GM12873 (cell line): ENCODE measurements around the gene ATG4B.

Experiments
- TF ChIP-seq, protein P1 (sequence below): IDR thresholded peaks from 2 replicates; pipeline ENCODE4 v1.5.1; 2012; ENCODE audit warnings: low read depth, mild to moderate bottlenecking, moderate library complexity, low read length, control low read depth; ENCODE audit not compliant: insufficient read depth; ENCODE audit errors: missing control alignments

Gene ATG4B

DNA sequence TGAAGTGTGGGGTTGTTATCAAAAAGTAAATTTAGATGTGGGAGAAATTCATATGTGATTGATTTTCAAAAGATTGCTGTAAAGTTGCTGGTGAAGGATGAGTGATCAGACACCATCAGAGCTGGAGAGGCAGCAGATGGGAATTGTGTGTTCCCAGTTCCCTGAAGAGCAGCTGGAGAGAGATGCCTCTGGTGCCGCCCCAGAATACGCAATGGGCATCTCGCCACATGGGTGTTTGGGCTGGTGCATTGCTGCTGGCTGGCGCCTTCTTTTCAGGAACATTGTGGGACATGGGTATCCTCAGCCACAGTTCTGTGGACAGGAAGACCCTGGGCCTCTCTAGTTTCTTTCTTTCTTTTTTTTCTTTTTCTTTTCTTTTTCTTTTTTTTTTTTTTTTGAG lies 11.9 kb downstream of the ATG4B start:
- TF ChIP-seq, protein P1, sequence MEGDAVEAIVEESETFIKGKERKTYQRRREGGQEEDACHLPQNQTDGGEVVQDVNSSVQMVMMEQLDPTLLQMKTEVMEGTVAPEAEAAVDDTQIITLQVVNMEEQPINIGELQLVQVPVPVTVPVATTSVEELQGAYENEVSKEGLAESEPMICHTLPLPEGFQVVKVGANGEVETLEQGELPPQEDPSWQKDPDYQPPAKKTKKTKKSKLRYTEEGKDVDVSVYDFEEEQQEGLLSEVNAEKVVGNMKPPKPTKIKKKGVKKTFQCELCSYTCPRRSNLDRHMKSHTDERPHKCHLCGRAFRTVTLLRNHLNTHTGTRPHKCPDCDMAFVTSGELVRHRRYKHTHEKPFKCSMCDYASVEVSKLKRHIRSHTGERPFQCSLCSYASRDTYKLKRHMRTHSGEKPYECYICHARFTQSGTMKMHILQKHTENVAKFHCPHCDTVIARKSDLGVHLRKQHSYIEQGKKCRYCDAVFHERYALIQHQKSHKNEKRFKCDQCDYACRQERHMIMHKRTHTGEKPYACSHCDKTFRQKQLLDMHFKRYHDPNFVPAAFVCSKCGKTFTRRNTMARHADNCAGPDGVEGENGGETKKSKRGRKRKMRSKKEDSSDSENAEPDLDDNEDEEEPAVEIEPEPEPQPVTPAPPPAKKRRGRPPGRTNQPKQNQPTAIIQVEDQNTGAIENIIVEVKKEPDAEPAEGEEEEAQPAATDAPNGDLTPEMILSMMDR, result no peak

DNA sequence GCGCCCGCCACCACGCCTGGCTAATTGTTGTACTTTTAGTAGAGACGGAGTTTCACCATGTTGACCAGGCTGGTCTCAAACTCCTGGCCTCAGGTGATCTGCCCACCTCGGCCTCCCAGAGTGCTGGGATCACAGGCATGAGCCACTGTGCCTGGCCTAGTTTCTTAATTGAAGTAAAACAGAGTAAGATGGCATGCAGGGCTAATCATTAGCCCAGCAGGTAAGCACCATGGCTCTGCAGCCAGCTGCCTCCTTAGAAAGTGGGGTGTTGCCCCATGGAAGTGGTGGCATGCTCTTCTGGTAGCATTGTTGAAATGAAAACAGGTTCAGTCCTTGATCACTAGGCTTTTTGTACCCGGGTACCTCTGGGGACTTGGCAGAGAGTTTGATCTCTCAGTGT lies 12.4 kb downstream of the ATG4B start:
- TF ChIP-seq, protein P1, result no peak

DNA sequence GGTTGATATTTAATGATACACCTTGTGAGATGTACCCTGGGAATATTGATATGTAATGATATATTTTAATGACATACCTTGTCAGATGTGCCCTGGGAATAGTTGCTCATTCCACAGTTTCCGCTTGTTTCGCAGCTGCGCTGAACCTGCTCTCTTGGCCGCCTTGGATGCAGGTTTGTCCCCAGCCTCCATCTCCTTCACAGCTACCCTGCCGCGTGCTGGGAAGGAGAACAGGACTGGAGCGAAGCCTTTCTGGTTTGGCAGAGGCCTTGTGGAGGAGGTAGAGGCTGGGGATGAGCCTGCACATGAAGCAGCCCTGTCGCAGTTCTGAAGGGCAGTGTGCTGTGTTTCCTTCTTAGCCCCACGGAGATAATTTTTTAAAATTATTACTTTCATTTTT lies 14.6 kb downstream of the ATG4B start:
- TF ChIP-seq, protein P1, result no peak

DNA sequence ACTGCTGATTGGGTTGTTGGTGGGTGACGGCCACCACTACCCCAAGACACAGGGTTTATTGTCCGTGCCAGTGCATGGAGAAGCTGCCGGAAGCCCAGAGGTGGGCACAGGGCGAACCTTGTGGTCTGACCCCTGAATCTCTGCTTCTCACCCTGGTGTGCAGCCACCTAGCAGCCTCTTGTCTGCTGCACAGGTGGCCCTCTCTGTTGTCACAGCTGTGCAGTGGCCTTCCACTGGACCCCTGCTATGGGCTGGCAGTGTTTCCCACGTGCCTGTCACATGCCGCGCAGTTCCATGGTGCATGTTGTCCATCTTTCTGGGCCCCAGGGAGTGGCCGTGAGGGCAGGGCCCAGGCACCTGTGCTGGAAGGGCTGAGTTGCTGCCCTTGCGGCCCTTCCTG lies 15.2 kb downstream of the ATG4B start:
- TF ChIP-seq, protein P1, result no peak

DNA sequence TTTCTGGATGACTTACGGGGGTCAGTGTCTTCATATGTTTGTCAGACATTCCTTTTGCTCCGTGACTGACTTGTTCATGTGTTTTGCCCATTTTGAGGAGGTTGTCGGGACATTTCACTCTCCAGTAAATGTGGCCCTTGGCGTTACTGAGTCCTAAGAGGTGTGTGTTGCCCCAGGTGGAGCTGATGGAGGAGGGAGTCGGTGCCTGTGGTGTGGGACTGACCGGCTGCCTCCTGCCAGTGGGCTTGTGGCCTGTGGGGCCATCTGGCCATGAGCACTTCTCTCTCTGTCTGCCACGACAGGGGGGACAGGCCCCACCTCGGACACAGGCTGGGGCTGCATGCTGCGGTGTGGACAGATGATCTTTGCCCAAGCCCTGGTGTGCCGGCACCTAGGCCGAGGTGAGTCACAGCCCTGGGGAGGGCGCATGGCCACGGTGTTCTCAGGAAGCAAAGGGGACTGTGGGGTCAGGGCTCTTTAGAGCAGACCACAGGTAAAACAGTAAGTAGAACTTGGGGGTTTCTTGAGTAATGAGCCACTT lies 15.8 kb downstream of the ATG4B start:
- TF ChIP-seq, protein P1, result no peak

DNA sequence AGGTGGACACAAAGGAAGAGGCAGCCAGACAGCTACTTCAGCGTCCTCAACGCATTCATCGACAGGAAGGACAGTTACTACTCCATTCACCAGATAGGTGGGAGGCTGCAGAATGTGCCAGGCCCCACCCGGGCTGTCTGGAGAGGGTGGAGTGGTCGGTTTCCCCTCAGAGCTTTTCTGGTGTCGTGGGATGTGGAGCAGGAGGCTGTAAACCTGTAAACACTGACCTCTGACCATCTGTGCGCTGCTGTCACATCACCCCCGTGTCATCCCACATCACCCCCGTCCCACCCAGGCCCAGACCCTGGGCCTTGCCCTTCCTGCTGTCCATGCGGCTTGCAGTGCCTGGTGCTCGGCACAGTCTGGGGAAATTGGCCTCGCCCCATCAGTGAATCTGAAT lies 17.1 kb downstream of the ATG4B start:
- TF ChIP-seq, protein P1, result no peak

DNA sequence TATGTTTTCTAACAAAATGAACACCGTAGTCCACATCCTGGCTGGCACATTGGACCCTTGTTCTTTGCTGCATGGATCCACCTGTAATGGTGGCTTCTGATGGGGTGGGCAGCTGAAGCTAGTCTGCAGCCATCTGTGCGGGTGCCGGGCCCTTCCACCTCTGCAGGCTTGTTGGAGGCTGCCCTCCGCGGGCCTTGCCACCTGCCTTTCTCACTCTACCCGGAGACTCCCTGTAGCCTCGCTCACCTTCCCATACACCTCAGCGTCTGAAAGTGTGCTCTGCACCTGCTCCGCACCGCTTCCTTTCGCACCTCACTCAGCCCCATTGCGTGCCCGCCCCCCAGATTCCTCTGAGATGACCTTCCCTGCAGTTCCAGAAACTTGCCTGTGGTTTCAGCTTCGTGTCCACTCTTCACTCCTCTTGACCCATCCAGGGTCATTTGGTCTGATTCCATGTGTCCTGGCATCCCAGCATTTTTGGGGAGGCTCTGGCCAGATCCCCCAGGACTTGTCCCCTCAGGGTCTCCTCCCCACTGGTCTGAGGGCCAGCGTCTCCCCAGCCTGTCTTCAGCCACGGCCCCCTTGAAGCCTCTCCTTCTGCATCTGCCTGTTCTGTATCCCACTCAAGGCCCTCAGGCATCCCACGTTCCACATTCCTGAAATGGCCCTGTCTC lies 18.2 kb downstream of the ATG4B start:
- TF ChIP-seq, protein P1, result no peak
